GM18502 (cell line): ENCODE results near the gene AKNA.

ENCODE experiments used
- ATAC-seq: cut with Tn5 transposase; IDR thresholded peaks from one replicate; pipeline ENCODE4 v1.9.1; 2021; ENCODE audit warnings: mild to moderate bottlenecking; ENCODE audit not compliant: unreplicated experiment, poor library complexity

Gene AKNA

GRCh38 chr9:114311571-114312512 is 75.9 kb downstream of the AKNA start:
- no peak for ATAC-seq

- ATAC-seq = no peak
These were observed 77.0 kb downstream of the AKNA start for GRCh38 chr9:114310471-114311450.

GRCh38 chr9:114309096-114309495 is 78.7 kb downstream of the AKNA start:
- no peak for ATAC-seq

- ATAC-seq = no peak
These were observed 79.3 kb downstream of the AKNA start for GRCh38 chr9:114308361-114308950.

- ATAC-seq = no peak
These were observed 79.9 kb downstream of the AKNA start for GRCh38 chr9:114307899-114308267.

GRCh38 chr9:114304416-114305188 is 83.2 kb downstream of the AKNA start:
- no peak for ATAC-seq

GRCh38 chr9:114303977-114304376 is 83.8 kb downstream of the AKNA start:
- no peak for ATAC-seq

- ATAC-seq = no peak
These were observed 84.2 kb downstream of the AKNA start for GRCh38 chr9:114303571-114303970.

- no peak for ATAC-seq
These were observed 85.1 kb downstream of the AKNA start for GRCh38 chr9:114302727-114303126.

GRCh38 chr9:114301798-114302565 is 85.8 kb downstream of the AKNA start:
- ATAC-seq = no peak

GRCh38 chr9:114300846-114301797 is 86.7 kb downstream of the AKNA start:
- no peak for ATAC-seq

GRCh38 chr9:114300153-114300845 is 87.5 kb downstream of the AKNA start:
- no peak for ATAC-seq

GRCh38 chr9:114299286-114300152 is 88.3 kb downstream of the AKNA start:
- no peak for ATAC-seq

- ATAC-seq = no peak
These were observed 91.4 kb downstream of the AKNA start for GRCh38 chr9:114296338-114296737.

- no peak for ATAC-seq
These were observed 93.1 kb downstream of the AKNA start for GRCh38 chr9:114294664-114295063.

- ATAC-seq = no peak
These were observed 95.7 kb downstream of the AKNA start for GRCh38 chr9:114291886-114292590.
